Testis (tissue), 3 donors: ENCODE data around the gene NAP1L1. TPM values are rescaled to one million over a fixed set of nuclear protein-coding genes. Genes with fewer than 3 reads are reported as not detected.

ENCODE experiments used
- DNase-seq: peaks from one replicate; pipeline ENCODE4 v3.0.0-alpha.2; 2019
- H3K27ac ChIP-seq, 2 donors: fragments of 200-600 bp; sonication (generic); one replicate each; pipeline ENCODE4 v1.5.1; 2019
- H3K27me3 ChIP-seq: fragments of 200-600 bp; sonication (generic); one replicate; pipeline ENCODE4 v1.5.1; 2019
- H3K36me3 ChIP-seq: fragments of 200-600 bp; sonication (generic); one replicate; pipeline ENCODE4 v1.5.1; 2017; ENCODE audit warnings: low read depth; ENCODE audit errors: missing control alignments
- H3K4me1 ChIP-seq: fragments of 200-600 bp; sonication (generic); one replicate; pipeline ENCODE4 v1.5.1; 2019
- H3K4me3 ChIP-seq, 2 donors: fragments of 200-600 bp; sonication (generic); one replicate each; pipeline ENCODE4 v1.5.1; 2017 to 2019
- H3K9me3 ChIP-seq: fragments of 200-600 bp; sonication (generic); one replicate; pipeline ENCODE4 v1.5.1; 2017
- CTCF ChIP-seq, 3 experiments: fragments of 450-650 bp in 2 of 3; fragments of 200-600 bp in 1 of 3; sonication (generic) in 1 of 3; IDR thresholded peaks; one replicate each; pipeline ENCODE4 v1.5.1; 2016 to 2019; ENCODE audit warnings: antibody characterized with exemption in 3 of 3, mild to moderate bottlenecking in 2 of 3, moderate library complexity in 1 of 3
- POLR2A ChIP-seq: fragments of 450-650 bp; IDR thresholded peaks from one replicate; pipeline ENCODE4 v1.6.1; 2017; ENCODE audit warnings: antibody characterized with exemption, mild to moderate bottlenecking, moderate library complexity
- WGBS, 2 donors: methylation state at CpG; one replicate each; pipeline ENCODE4 v1.1.5; 2018; 5-methylcytosine and 5-hydroxymethylcytosine counted together
- intact Hi-C: fragments of 100-400 bp; cut with DNase I; formaldehyde crosslinking; loops from one replicate; pipeline ENCODE4 v1.15.1; 2023; ENCODE audit warnings: low total_unique reads
- polyA plus RNA-seq: library from polyadenylated mRNA; stranded (reverse); fragments of 350-450 nt; fragmentation: Illumina TruSeq; extraction: RNeasy Lipid Tissue Mini Kit (QIAGEN cat#74804); gene quantifications from one replicate; pipeline ENCODE4 v1.2.3, GENCODE V29; 2014; ENCODE audit warnings: low read depth, low replicate concordance; ENCODE audit not compliant: insufficient read depth
- total RNA-seq, 2 donors: library from RNA; depleted of rRNA; stranded (reverse); fragments of >200 nt; gene quantifications; one replicate each; pipeline ENCODE4 v1.2.3, GENCODE V29; 2016

Gene NAP1L1
- total and polyA plus RNA-seq, 3 donors from 2014 or later: 246 to 366 (median 313) TPM

DNA sequence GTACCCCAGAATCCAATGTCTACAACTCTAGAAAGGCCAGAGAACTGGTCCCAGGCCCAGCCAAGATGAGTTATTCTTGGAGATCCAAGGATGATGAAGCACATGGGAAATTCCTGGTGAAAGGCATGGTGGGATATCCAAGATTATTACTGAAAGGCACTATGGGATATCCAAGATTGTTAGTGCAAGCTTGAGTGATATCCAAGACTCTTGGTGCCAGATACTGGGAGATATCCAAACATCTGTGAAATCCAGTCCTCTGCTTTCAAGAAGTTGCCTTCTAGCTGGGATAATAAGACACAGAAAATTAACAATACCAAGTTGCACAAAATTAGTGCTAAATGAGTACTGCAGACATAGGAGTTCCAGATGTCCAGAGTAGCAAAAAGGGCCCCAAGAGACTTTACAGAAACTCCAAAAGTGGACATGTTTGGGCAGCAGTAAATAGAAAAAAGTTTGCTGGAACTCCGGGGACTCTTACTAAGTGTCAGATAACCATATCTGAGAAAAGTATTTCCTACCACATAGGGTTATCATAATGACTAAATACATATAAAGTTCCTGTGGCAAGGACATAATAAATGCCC is 87.5 kb downstream of the NAP1L1 start:
- H3K4me3 ChIP-seq: no peak overlapping the region
- TF ChIP-seq POLR2A: no peak
- TF ChIP-seq CTCF (IDR thresholded peaks at IDR 0.05): no peak

GRCh38 chr12:75995691-75996090 is 88.8 kb downstream of the NAP1L1 start:
- Histone ChIP-seq H3K4me1 (no peaks in the 10 kb centered on the region), H3K36me3 (no peaks in the 10 kb centered on the region), H3K27me3 (no peaks in the 10 kb centered on the region), H3K9me3 (no peaks in the 10 kb centered on the region), H3K27ac (no peak overlapping the region), H3K4me3 (no peak overlapping the region)
- intact Hi-C loops: no loop called here
- DNase-seq: no peak
- no peak for TF ChIP-seq POLR2A
- TF ChIP-seq CTCF (IDR thresholded peaks at IDR 0.05): no peak

More for the DNA sequence above, 87.5 kb downstream of the NAP1L1 start:
- Histone ChIP-seq H3K27me3 (no peaks in the 10 kb centered on the region), H3K4me1 (no peaks in the 10 kb centered on the region), H3K27ac (no peak overlapping the region), H3K36me3 (no peaks in the 10 kb centered on the region), H3K9me3 (no peaks in the 10 kb centered on the region)
- intact Hi-C loops: no loop called here
- WGBS, 2 donors: 26 to 32% methylated on average over 1 of the region's 1 CpG
- no peak for DNase-seq

DNA sequence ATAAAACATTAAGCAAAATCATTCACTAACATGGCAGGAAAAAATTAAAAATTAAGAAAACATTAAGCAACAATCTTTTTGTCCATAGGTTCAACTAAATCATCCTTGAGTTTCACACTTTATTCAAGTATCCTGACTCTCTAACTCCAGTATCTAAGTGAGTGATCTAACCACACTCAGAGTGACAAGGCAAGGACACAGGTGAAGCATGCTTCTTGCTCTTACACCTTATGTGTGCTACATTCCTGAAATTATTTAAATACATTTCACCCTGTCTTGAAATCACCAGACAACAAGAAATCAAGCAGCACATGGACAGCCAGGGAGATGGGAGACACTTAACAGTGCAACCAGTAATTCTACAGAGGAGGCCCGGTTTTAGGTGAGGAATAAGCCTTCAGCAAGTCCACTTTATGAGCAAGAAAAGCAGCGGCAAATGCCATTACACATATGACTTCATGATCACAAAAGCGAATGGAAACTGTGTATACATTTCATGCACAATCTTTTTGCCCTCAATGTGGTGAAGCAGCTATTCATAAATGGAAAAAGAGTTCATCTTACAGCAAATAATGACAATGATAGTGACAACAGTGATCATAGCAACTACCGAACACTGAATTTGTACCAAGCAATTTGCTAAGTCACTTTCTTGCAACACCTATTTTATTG is 90.3 kb downstream of the NAP1L1 start:
- H3K36me3 ChIP-seq: no peaks in the 10 kb centered on the region
- no peak overlapping the region for H3K4me3 ChIP-seq
- DNase-seq: no peak
- intact Hi-C loops: no loop called here
- WGBS, 2 donors: 67 to 82% methylated on average over 4 of the region's 4 CpGs
- no peaks in the 10 kb centered on the region for H3K27me3 ChIP-seq
- no peak overlapping the region for H3K27ac ChIP-seq
- H3K9me3 ChIP-seq: no peaks in the 10 kb centered on the region
- no peaks in the 10 kb centered on the region for H3K4me1 ChIP-seq
- TF ChIP-seq CTCF (IDR thresholded peaks at IDR 0.05) (no peak), POLR2A (no peak)

DNA sequence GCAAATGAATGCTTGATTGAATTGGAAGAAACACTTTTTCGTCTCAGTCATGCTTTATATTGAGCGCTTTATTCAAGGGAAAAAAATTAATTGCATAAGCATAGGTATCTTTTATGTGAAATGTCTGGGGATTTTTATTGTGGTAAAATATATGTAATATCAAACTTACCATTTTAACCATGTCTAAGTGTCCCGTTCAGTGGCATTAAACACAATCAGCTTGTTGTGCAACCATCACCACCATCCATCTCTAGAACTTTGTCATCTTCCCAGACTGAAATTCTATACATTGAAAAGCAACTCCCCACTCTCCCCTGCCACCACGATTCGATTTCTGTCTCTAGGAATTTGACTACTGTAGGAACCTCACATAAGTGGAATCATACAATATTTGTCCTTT is 92.7 kb downstream of the NAP1L1 start:
- Histone ChIP-seq H3K27ac (no peak overlapping the region), H3K4me3 (no peak overlapping the region), H3K9me3 (no peaks in the 10 kb centered on the region), H3K27me3 (no peaks in the 10 kb centered on the region), H3K36me3 (no peaks in the 10 kb centered on the region), H3K4me1 (no peaks in the 10 kb centered on the region)
- intact Hi-C loops: no loop called here
- TF ChIP-seq POLR2A (no peak), CTCF (IDR thresholded peaks at IDR 0.05) (no peak)
- no peak for DNase-seq
- 79 to 82% methylated on average over 5 of the region's 5 CpGs for WGBS, 2 donors
